IPS-NIHi7 (cell line): ENCODE results near the gene IP6K1.
"Not testable (repeated sequence)": the region's sequence is repeated elsewhere in the genome, so short reads cannot be mapped to it uniquely, and the experiment has no call there.

Source experiments
- DNase-seq: peaks from one replicate; pipeline ENCODE4 v3.0.0; 2012; ENCODE audit warnings: mixed read lengths; ENCODE audit errors: extremely low spot score

IP6K1 gene

DNA sequence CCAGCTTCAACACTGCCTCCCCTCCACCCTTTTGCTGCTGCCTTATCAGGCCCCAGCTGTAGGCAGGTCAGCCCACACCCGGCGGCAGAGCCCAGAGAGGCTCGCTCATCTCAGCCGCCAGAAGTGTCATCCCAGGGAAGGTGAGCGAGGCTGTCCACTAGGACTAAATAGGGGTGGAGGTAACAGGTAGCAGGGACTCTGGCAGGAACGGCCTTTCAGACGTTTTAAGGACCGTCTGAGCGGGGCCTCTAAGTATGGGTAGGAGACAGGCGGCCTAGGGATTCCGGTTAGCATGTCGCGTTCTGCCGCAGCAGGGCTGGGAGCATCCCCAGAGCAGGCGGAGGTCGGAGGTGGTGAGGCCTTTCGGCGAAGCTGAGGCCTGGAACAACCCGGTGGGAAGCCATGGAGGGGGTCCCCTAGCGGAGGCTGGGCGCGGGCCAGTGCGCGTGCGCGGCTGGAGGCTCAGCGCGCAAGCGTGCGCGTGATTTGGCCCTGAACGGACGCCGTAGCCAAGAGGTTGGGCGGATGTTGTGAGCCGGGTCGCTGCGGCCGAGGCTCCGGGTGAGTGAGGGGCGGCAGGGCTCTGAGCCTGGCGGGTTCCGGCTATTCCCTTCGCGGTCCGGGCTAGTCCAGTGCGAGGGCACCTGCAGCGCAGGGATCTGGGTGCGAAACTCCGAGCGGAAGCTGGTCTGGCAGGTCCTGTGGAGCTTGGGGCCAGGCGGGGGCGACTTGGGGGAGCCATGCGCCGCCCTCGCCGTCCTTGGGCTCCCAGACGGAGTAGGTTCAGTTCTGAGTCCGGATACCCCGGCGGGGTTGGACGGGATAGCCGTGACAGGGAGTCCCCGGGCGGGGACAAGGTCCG is 97.1 kb downstream of the IP6K1 start, which contains the start of the genes MST1 and RNF123:
Gene MST1, minus strand, starts transcription at position 429 of the 862 bp plus-strand sequence. CDS start 783 bp downstream, outside the sequence.
Gene RNF123, plus strand, starts transcription at position 512 of the 862 bp plus-strand sequence. CDS start 1,609 bp downstream, outside the sequence.
- peak; percentile 93 for DNase-seq

DNA sequence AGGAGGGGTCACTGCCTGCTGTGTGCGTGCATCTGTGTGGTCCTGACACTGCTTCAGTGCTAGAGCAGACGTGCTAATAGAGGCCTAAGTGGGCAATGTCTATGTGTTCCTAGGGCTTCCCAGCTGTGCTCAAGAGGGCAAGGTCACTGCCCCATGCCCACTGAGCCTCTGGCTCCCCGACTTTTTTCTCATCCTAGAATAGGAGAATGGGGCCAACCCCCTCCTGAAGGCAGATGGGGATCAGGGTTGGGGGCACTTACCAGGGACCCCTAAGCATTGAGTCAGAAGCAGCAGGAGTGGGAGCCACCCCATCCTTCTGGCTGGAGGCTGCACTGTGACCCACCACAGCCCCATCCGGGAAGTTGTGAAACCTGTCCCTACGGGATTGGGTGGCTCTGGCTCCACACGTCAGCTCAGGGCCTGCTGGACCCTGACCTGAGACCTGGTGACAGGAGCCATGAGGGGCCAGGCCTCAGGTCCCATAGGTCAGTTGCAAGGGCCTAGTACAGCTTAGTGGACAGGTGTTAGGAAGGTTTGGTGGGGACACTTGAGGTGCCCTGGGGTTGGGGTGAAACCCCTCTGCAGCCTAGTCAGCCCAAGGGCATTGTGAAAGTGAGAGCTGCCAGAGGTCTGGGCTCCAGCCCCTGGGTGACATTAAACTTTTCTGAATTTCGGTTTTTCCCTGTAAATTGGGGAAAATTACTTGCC is 97.8 kb downstream of the IP6K1 start:
- not testable (repeated sequence) for DNase-seq

DNA sequence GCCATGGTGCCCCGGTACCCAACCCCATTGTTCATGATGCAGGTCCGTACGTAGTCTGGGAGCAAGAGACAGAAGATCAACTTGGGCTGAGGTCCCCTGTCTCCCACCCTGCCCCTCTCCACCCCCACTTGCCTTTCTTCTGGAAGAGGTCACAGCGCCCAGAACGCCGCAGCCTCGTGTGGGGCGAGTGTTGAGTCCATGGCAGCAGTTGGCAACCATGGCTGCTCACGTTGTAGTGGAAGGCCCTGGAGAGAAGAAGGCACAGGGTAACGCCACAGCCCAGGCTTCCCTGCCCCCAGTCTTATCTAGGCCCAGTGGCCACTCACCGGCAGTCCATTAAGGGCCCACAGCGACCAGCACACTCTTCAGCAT is 98.9 kb downstream of the IP6K1 start:
- not testable (repeated sequence) for DNase-seq

DNA sequence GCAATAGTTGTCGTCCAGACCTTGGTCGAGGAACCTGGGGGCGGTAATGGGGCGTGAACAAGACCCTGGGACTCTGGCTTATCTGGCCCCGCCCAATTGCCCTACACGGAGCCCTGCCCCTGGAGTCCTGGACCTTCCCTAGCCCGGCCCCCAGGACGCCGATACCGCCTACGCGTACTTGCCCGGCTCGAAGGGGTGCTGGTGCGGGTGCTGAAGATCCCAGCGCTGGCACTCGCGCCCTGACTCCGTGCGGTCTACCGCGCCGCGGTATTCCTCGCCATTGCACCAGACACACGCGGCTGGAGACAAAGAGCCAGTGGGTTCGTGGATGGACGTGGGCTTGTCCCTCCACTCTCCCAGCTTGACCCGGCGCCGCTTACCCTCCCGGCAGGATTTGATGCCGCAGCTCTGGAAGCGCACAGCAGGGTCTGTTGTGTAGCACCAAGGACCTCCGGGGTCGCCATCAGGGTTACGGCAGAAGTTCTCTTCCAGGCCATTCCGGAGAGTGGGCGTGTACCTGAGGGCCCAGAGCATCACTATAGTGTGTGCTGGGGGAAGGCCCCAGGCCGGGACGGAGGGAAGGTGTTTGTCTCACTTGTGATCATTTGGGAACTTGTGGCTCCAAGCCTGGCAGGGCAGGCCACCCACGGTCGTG is 99.4 kb downstream of the IP6K1 start:
- DNase-seq, result peak; percentile 74

DNA sequence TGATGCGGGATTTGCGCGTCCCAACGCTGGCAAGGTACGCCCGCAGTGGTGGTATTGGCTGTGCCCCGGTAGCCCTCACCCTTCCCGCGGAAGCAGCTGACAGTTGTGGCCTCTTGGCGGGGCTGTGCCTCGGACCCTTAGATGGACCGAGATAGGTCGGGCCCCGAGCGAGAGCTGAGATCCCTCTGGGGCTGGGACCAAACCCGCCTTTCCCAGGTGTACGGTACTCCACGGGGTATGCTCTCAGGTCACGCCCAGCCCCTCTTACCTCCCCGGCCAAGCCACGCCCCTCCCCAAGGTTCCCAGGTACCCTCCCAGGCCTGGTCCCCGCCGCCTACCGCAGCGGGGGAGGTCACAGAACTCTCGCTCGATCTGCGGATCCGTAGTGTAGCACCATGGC is 100.0 kb downstream of the IP6K1 start:
- peak; percentile 33 for DNase-seq

DNA sequence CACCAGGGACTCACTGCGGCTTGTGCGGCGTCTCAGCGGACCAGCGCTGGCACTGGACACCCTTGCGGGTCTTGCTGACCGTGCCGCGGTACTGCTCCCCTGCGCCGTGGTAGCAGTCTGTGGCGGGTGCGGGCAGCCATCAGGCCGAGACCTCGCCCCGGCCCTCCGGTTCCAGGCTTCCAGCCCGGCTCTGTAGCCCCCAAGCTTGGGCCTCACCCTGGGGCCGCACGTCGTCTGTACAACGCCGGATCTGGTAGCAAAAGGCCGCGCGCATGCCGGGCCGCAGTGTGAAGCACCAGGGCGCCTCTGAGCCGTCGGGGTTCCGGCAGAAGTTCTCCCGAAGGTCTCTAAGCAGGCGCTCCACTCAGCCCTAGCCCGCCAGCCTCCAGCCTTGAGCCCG is 100.5 kb downstream of the IP6K1 start:
- not testable (repeated sequence) for DNase-seq

DNA sequence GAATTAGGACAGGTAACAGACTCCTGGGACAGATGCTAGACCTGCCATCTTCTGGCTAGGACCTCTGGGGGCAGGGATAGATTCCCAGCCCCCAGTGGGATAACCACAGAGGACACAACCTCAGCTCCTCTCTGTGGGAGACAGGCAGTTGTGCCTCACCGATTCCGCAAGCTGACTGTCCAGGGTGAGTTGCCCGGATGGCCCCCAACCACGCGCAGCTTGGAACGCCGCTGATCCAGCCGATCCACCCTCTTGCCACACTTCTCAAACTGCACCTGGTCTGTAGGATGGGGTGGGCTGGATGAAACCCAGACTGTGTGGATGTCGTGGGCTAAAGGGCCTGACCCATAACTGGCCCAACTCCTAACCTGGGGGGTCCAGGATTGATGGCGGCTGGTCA is 101.2 kb downstream of the IP6K1 start:
- not testable (repeated sequence) for DNase-seq

DNA sequence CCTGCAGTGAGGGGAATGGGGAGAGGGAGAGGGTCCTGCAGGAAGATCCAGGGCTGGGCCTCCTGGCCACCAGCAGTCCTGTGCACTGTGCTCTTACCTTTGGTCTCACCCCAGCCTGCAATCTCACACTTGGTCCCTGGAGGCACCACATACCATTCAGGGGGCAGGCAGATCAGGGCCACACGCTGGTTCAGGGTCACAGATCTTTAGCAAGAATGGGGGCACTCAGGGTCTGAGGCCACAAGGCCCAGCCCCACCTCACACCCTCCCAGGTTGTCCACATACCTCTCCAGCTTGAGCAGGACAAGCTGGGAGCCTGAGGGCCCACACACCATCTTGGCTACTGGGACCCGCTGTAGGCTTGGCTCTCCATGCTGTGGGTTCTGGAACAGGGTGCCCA is 101.9 kb downstream of the IP6K1 start:
- not testable (repeated sequence) for DNase-seq

DNA sequence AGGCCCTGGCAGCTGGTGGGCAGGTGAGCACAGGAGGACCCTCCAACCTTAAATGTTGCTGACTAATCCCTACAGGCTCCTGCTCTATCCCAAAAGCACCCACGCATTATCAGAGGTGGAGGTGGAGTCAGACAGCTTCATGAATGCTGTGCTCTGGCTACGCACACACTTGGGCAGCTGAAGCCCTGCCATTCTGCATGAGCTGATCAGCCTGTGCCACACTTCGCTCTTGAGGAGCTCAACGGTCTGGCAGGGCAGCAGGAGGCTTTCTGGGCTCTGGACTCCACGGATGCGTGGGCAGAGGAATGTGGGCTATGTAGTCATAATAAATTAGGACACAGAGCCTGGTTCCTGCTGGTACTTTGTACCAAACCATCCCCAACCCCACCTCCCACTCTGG is 103.2 kb downstream of the IP6K1 start:
- DNase-seq, result no peak

DNA sequence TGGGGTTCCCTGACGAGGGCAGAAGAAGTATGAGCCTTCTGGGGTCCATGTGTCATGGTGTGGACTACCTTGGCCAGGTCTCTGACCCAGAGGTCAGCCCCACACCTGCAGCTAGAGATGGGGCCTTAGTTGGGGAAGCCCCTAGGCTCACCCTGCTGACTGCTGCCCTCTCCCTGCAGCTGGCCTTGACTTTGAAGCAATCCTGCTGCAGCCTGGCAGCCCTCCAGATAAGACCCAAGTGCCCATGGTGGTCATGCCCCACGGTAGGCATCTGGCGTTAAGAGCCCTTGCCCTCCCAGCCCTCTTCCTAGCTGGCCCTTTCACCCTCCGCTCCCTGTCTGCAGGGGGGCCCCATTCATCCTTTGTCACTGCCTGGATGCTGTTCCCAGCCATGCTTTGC is 104.8 kb downstream of the IP6K1 start:
- no peak for DNase-seq

DNA sequence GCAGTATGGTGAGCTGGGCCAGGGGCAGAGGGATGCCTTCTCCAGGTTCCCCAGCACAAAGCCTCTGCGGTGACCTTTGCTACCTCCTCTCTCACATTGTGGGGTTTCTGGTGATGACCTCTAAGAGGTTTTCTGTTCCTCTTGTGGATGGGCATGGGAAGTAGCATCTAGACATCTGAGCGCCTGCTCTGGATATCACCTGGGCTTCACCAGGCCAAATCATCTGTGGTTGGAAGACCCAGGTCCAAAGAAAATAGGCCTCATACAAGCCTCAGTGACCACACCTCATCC is 105.2 kb downstream of the IP6K1 start:
- no peak for DNase-seq

DNA sequence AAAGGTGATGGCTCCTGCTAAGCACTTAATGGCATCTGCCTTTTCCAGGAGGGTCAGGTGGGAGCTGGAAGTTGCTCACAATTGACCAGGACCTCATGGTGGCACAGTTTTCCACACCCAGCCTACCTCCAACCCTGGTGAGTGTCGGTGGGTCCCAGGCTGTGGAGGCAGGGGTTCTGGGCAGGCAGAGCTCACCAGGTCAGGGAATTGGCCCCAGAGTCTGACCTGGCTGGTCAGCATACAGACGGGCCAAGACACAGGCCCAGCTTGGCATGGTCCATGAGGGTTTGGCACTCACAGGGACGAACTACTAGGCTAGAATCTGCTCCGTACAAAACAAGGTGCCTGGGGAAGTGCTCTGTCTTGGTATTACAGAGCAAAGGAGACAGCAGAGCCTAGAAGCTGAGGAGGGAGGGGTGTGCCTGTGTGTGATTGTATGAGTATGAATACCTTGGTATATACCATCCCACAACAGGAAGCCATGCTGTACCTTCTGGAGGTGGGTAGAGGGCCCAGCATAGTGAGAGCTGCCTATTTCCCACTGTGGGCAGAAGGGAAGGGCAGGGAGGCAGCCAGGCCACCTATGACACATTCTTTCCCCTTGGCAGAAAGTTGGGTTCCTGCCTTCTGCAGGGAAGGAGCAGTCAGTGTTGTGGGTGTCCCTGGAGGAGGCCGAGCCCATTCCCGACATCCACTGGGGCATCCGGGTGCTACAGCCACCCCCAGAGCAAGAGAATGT is 105.7 kb downstream of the IP6K1 start:
- DNase-seq, result no peak

DNA sequence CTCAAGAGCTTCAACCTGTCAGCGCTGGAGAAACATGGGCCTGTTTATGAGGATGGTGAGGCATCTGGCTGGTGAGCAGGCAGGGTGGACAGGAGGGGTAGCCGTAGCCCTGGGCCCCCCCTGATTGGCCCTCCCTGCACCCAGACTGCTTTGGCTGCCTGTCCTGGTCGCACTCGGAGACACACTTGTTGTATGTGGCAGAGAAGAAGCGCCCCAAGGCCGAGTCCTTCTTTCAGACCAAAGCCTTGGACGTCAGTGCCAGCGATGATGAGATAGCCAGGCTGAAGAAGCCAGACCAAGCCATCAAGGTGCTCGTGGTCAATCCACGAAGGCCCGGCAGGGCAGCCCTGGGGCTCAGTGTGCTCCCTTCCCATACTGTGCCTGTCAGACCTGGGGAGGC is 110.4 kb downstream of the IP6K1 start:
- no peak for DNase-seq

DNA sequence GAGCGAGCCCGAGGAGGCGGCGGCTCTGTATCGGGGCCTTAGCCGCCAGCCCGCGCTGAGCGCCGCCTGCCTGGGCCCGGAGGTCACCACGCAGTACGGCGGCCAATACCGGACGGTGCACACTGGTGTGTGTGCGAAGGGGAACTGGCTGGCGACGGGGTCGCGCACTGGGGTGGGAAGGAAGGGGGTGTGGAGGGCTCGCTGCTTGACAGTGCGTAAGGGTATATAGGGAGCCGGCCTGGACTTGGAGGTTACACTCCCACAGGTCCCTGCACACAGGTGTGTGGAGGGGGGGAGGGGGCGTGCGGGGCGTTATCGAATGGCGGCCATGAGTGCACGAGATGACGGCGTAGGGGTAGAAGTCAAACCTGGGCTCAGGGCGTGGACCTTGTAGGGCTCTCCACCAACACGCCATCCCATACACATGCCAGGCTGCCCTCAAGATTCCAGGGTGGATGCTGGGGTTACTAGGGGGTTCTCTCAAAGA is 111.8 kb downstream of the IP6K1 start:
- DNase-seq, result no peak
